ENCODE measurements around the gene NUDT14.

NUDT14 gene

GRCh38 chr14:105180592-105181548, at the start of gene NUDT14:
TSS of gene NUDT14 (minus strand) at chr14:105181312. CDS start at chr14:105181209, 103 bp downstream.
- peak within 1 kb of the TSS; percentile 46 for H3K4me3 ChIP-seq (ENCODE audit: low read length)
- H3K9ac ChIP-seq (ENCODE audit: low read length), result peak within 1 kb of the TSS; percentile 62
- peaks cover 10% of the 10 kb centered on the region for H3K4me1 ChIP-seq (ENCODE audit: control insufficient read depth, insufficient read depth, low read length)
- no peaks in the 10 kb centered on the region for H3K9me3 ChIP-seq (ENCODE audit: control insufficient read depth, low read length)
- H3K36me3 ChIP-seq (ENCODE audit: control insufficient read depth, insufficient read depth, low read length), result no peaks in the 10 kb centered on the region
- H3K27me3 ChIP-seq (ENCODE audit: control insufficient read depth, insufficient read depth, low read length), result peaks cover 16% of the 10 kb centered on the region

DNA sequence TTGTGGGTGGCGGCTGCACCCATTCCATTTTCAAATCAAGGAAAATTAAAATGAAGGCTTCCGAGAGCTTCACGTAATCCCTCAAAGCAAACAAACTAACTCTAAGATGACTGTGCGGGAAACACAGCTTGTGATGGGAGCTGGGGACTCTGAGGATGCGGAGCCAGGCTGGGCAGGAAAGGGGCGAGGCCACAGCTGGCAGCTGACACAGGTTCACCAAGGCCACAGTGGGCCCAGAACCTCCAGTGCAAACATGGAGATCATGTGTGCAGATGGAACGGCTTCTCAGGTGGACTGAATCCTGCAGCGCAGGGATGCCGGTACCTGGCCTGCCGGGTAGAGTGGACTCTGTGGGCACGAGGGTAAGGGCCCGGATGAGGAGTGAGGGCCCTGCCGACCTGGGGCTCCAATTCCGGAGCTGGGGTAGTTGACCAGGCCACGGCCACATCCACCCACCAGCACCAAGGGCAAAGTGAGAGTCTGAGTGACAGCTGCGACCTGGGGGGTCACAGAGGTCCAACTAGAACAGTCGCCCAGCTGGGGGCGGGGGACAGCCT, 48.1 kb upstream of the NUDT14 start:
- no peaks in the 10 kb centered on the region for H3K9me3 ChIP-seq (ENCODE audit: control insufficient read depth, low read length)
- no peak overlapping the region for H3K9ac ChIP-seq (ENCODE audit: low read length)
- no peaks in the 10 kb centered on the region for H3K27me3 ChIP-seq (ENCODE audit: control insufficient read depth, insufficient read depth, low read length)
- no peaks in the 10 kb centered on the region for H3K36me3 ChIP-seq (ENCODE audit: control insufficient read depth, insufficient read depth, low read length)
- no peaks in the 10 kb centered on the region for H3K4me1 ChIP-seq (ENCODE audit: control insufficient read depth, insufficient read depth, low read length)
- no peak overlapping the region for H3K4me3 ChIP-seq (ENCODE audit: low read length)

DNA sequence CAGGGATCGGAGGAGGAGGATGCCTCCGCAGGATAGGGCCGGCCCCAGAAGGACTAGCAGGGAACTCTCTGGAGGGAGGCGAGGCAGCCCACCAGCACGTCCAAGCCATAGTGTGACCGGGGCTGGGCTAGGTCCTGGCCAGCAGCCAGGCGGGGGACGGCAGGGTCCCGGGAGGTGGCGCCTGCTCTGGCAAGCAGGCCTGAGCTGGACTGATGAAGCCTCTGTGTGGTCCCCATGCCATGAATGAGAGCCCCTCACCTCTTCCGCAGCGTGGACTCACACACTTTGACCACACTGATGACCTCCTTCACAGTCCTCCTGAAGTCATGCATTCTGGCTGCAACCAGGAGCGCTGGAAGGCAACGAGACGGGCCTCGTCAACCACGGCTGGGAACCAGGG, 47.5 kb upstream of the NUDT14 start:
- H3K9ac ChIP-seq (ENCODE audit: low read length), result no peak overlapping the region
- no peaks in the 10 kb centered on the region for H3K36me3 ChIP-seq (ENCODE audit: control insufficient read depth, insufficient read depth, low read length)
- no peaks in the 10 kb centered on the region for H3K27me3 ChIP-seq (ENCODE audit: control insufficient read depth, insufficient read depth, low read length)
- H3K4me1 ChIP-seq (ENCODE audit: control insufficient read depth, insufficient read depth, low read length), result no peaks in the 10 kb centered on the region
- no peaks in the 10 kb centered on the region for H3K9me3 ChIP-seq (ENCODE audit: control insufficient read depth, low read length)
- no peak overlapping the region for H3K4me3 ChIP-seq (ENCODE audit: low read length)

- Histone ChIP-seq H3K9ac (ENCODE audit: low read length) (no peak overlapping the region), H3K36me3 (ENCODE audit: control insufficient read depth, insufficient read depth, low read length) (no peaks in the 10 kb centered on the region), H3K4me3 (ENCODE audit: low read length) (no peak overlapping the region), H3K4me1 (ENCODE audit: control insufficient read depth, insufficient read depth, low read length) (no peaks in the 10 kb centered on the region), H3K9me3 (ENCODE audit: control insufficient read depth, low read length) (no peaks in the 10 kb centered on the region), H3K27me3 (ENCODE audit: control insufficient read depth, insufficient read depth, low read length) (no peaks in the 10 kb centered on the region)
Observed at GRCh38 chr14:105227346-105227745, 46.2 kb upstream of the NUDT14 start.

GRCh38 chr14:105226198-105226597, 45.1 kb upstream of the NUDT14 start:
- Histone ChIP-seq H3K27me3 (ENCODE audit: control insufficient read depth, insufficient read depth, low read length) (no peaks in the 10 kb centered on the region), H3K4me3 (ENCODE audit: low read length) (no peak overlapping the region), H3K9ac (ENCODE audit: low read length) (no peak overlapping the region), H3K36me3 (ENCODE audit: control insufficient read depth, insufficient read depth, low read length) (no peaks in the 10 kb centered on the region), H3K9me3 (ENCODE audit: control insufficient read depth, low read length) (no peaks in the 10 kb centered on the region), H3K4me1 (ENCODE audit: control insufficient read depth, insufficient read depth, low read length) (no peaks in the 10 kb centered on the region)

DNA sequence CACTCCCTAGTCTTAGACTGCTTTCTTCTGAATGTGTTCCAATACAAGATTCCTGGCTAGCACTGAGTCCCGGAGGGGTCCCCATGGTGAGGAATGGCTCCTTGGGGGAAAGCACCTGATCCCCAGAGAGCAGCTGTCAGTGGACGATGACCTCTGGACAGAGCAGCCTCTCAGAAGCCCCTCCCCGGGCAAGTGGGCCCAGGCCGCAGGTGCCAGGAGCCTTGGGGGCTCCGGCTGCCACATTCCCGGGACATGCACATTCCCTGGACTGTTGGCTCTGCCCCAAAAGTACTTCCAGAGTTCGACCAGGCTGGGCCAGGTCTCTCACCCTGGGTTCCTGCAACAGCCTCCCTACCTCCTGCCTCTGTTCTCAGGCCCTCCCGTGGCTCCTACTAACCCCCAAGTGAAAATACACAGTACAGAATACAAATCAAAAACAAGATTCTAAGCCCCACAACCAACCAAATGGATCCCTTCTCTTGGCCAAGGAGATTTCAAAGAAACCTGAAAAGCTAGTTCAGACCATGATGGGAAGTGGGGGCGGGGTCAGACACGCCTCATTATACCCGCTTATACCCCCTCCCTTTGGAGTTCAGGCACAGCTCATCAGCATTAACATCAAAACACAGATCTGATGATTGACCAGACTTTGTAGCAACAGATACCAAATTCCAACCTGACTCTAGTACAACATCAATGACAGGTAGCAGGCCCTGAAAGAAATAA, 43.9 kb upstream of the NUDT14 start:
- Histone ChIP-seq H3K9ac (ENCODE audit: low read length) (no peak overlapping the region), H3K27me3 (ENCODE audit: control insufficient read depth, insufficient read depth, low read length) (no peaks in the 10 kb centered on the region), H3K4me1 (ENCODE audit: control insufficient read depth, insufficient read depth, low read length) (no peaks in the 10 kb centered on the region), H3K36me3 (ENCODE audit: control insufficient read depth, insufficient read depth, low read length) (no peaks in the 10 kb centered on the region), H3K9me3 (ENCODE audit: control insufficient read depth, low read length) (no peaks in the 10 kb centered on the region), H3K4me3 (ENCODE audit: low read length) (no peak overlapping the region)

DNA sequence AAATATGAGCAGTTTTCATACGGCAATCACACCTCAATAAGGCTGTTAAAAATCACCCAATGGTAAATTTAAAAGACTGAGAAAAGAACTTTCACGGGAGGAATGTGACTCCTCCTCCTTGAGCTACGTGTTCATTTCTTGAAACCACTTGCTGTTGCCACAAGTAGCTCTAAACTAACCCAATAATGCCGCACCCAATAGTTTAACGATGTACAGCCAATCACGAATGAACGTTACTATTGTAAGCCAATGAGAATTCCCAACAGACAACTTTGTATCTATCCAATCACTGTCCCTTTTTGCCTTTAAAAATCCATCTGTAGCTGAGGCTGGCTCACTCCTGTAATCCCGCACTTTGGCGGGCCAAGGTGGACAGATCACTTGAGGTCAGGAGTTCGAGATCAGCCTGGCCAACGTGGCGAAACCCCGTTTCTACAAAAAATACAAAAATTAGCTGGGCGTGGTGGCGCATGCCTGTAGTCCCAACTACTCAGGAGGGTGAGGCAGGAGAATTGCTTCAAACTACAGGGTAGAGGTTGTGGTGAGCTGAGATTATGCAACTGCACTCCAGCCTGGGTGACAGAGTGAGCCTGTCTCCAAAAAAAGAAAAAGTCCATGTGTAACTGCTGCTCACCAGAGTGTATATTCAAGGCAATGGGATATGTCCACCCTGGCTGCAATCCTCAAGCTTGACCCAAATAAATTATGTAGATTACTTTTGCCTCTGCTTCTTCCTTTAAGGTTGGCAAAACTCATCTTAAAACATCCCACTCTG, 42.8 kb upstream of the NUDT14 start:
- no peaks in the 10 kb centered on the region for H3K27me3 ChIP-seq (ENCODE audit: control insufficient read depth, insufficient read depth, low read length)
- no peak overlapping the region for H3K4me3 ChIP-seq (ENCODE audit: low read length)
- no peak overlapping the region for H3K9ac ChIP-seq (ENCODE audit: low read length)
- H3K36me3 ChIP-seq (ENCODE audit: control insufficient read depth, insufficient read depth, low read length), result no peaks in the 10 kb centered on the region
- no peaks in the 10 kb centered on the region for H3K9me3 ChIP-seq (ENCODE audit: control insufficient read depth, low read length)
- no peaks in the 10 kb centered on the region for H3K4me1 ChIP-seq (ENCODE audit: control insufficient read depth, insufficient read depth, low read length)

- H3K27me3 ChIP-seq (ENCODE audit: control insufficient read depth, insufficient read depth, low read length), result no peaks in the 10 kb centered on the region
- H3K9ac ChIP-seq (ENCODE audit: low read length), result no peak overlapping the region
- H3K9me3 ChIP-seq (ENCODE audit: control insufficient read depth, low read length), result no peaks in the 10 kb centered on the region
- no peaks in the 10 kb centered on the region for H3K36me3 ChIP-seq (ENCODE audit: control insufficient read depth, insufficient read depth, low read length)
- no peak overlapping the region for H3K4me3 ChIP-seq (ENCODE audit: low read length)
- no peaks in the 10 kb centered on the region for H3K4me1 ChIP-seq (ENCODE audit: control insufficient read depth, insufficient read depth, low read length)
Observed at GRCh38 chr14:105223260-105223659, 42.1 kb upstream of the NUDT14 start.

GRCh38 chr14:105221598-105222178, 40.6 kb upstream of the NUDT14 start:
- H3K4me1 ChIP-seq (ENCODE audit: control insufficient read depth, insufficient read depth, low read length), result no peaks in the 10 kb centered on the region
- H3K36me3 ChIP-seq (ENCODE audit: control insufficient read depth, insufficient read depth, low read length), result no peaks in the 10 kb centered on the region

GRCh38 chr14:105220699-105221597, 39.8 kb upstream of the NUDT14 start:
- no peak overlapping the region for H3K4me3 ChIP-seq (ENCODE audit: low read length)
- H3K9ac ChIP-seq (ENCODE audit: low read length), result no peak overlapping the region
- no peaks in the 10 kb centered on the region for H3K9me3 ChIP-seq (ENCODE audit: control insufficient read depth, low read length)
- no peaks in the 10 kb centered on the region for H3K4me1 ChIP-seq (ENCODE audit: control insufficient read depth, insufficient read depth, low read length)
- no peaks in the 10 kb centered on the region for H3K27me3 ChIP-seq (ENCODE audit: control insufficient read depth, insufficient read depth, low read length)
- H3K36me3 ChIP-seq (ENCODE audit: control insufficient read depth, insufficient read depth, low read length), result no peaks in the 10 kb centered on the region

More at GRCh38 chr14:105221598-105222178, 40.6 kb upstream of the NUDT14 start:
- Histone ChIP-seq H3K9ac (ENCODE audit: low read length) (no peak overlapping the region), H3K27me3 (ENCODE audit: control insufficient read depth, insufficient read depth, low read length) (no peaks in the 10 kb centered on the region), H3K4me3 (ENCODE audit: low read length) (no peak overlapping the region), H3K9me3 (ENCODE audit: control insufficient read depth, low read length) (no peaks in the 10 kb centered on the region)
